ENCODE measurements around the gene APOBEC2.

Gene APOBEC2

GRCh38 chr6:41062056-41062455 lies 9.1 kb downstream of the APOBEC2 start:
- DNase-seq = no peak

- DNase-seq = no peak
Measured at GRCh38 chr6:41063884-41064285, 10.9 kb downstream of the APOBEC2 start.

- no peak for DNase-seq
Measured at GRCh38 chr6:41064841-41065240, 11.8 kb downstream of the APOBEC2 start.

GRCh38 chr6:41065550-41066026 lies 12.6 kb downstream of the APOBEC2 start:
- DNase-seq = no peak

GRCh38 chr6:41066867-41067304 lies 13.9 kb downstream of the APOBEC2 start:
- DNase-seq = peak; percentile 19 to 65 (median 48)

- DNase-seq = peak in 2 of 5 experiments; percentile 55 to 70
Measured at GRCh38 chr6:41071501-41071922, 18.5 kb downstream of the APOBEC2 start.

GRCh38 chr6:41071923-41072835 lies 19.2 kb downstream of the APOBEC2 start, which contains the start of gene OARD1:
Gene OARD1, minus strand, starts transcription at chr6:41072356. Its CDS starts 722 bp downstream, at chr6:41071634.
- DNase-seq = peak; percentile 98 to 100 (median 99)

- DNase-seq = peak in 3 of 5 experiments; percentile 99 to 100 (median 99)
Measured at GRCh38 chr6:41072836-41073202, 19.8 kb downstream of the APOBEC2 start, which contains the start of gene NFYA. Gene NFYA, plus strand, starts transcription at chr6:41072974. Its CDS starts 6,116 bp downstream, at chr6:41079090.

- DNase-seq = peak; percentile 69 to 92 (median 74)
Measured at GRCh38 chr6:41073203-41073967, 20.4 kb downstream of the APOBEC2 start.

GRCh38 chr6:41073968-41074691 lies 21.1 kb downstream of the APOBEC2 start:
- DNase-seq = peak in 1 of 5 experiments; percentile 6

- DNase-seq = no peak
Measured at GRCh38 chr6:41074692-41075436, 21.9 kb downstream of the APOBEC2 start.

GRCh38 chr6:41075651-41076626 lies 22.9 kb downstream of the APOBEC2 start:
- peak in 1 of 5 experiments; percentile 67 for DNase-seq

GRCh38 chr6:41077536-41077935 lies 24.5 kb downstream of the APOBEC2 start:
- DNase-seq = no peak

- no peak for DNase-seq
Measured at GRCh38 chr6:41078101-41078500, 25.1 kb downstream of the APOBEC2 start.

GRCh38 chr6:41079080-41079479 lies 26.1 kb downstream of the APOBEC2 start:
- no peak for DNase-seq

- peak in 1 of 5 experiments; percentile 66 for DNase-seq
Measured at GRCh38 chr6:41080621-41081020, 27.6 kb downstream of the APOBEC2 start.

- DNase-seq = no peak
Measured at GRCh38 chr6:41083072-41083471, 30.1 kb downstream of the APOBEC2 start.

- DNase-seq = no peak
Measured at GRCh38 chr6:41085182-41085581, 32.2 kb downstream of the APOBEC2 start.

- DNase-seq = no peak
Measured at GRCh38 chr6:41088451-41088850, 35.4 kb downstream of the APOBEC2 start.
